Thoracic aorta (tissue), 2 donors: ENCODE data around the gene SFXN3. TPM values are rescaled to one million over a fixed set of nuclear protein-coding genes. Genes with fewer than 3 reads are reported as not detected.

Experiments used
- ATAC-seq: fragments of 150-250 bp; one replicate; pipeline ENCODE4 v1.8.0; 2017; ENCODE audit warnings: low read depth; ENCODE audit not compliant: insufficient number of reproducible peaks, low FRiP score
- DNase-seq: peaks from one replicate; pipeline ENCODE4 v3.0.0-alpha.2; 2020; ENCODE audit warnings: low spot score
- H3K27ac ChIP-seq, 2 donors: fragments of 200-600 bp; sonication (generic); 1 replicate in 1 of 2; 2 replicates in 1 of 2; pipeline ENCODE4 v1.5.1; 2016; ENCODE audit warnings: mild to moderate bottlenecking in 2 of 2, moderate library complexity in 2 of 2
- H3K27me3 ChIP-seq: fragments of 200-600 bp; sonication (generic); replicated peaks from 2 replicates; pipeline ENCODE4 v1.6.0; 2016; ENCODE audit warnings: mild to moderate bottlenecking; ENCODE audit not compliant: insufficient read depth
- H3K36me3 ChIP-seq: fragments of 200-600 bp; sonication (generic); one replicate; pipeline ENCODE4 v1.5.1; 2016
- H3K4me1 ChIP-seq, 2 donors: fragments of 200-600 bp; sonication (generic); 1 replicate in 1 of 2; 2 replicates in 1 of 2; pipeline versions ENCODE4 v1.5.1 to v1.6.0; 2016; ENCODE audit warnings: low read depth in 2 of 2, mild to moderate bottlenecking in 1 of 2; ENCODE audit not compliant: control insufficient read depth in 1 of 2
- H3K4me3 ChIP-seq: fragments of 200-600 bp; sonication (generic); 2 replicates; pipeline ENCODE4 v1.5.1; 2016; ENCODE audit warnings: mild to moderate bottlenecking
- H3K9me3 ChIP-seq: fragments of 200-600 bp; sonication (generic); 2 replicates; pipeline ENCODE4 v1.5.1; 2016
- CTCF ChIP-seq: fragments of 200-600 bp; sonication (generic); IDR thresholded peaks from one replicate; pipeline ENCODE4 v1.5.1; 2019; ENCODE audit warnings: antibody characterized with exemption
- total RNA-seq, 2 donors: library from RNA; depleted of rRNA; stranded (reverse); fragments of >200 nt; gene quantifications; one replicate each; pipeline versions ENCODE4 v1.1.0 to v1.2.3, GENCODE V29; 2016

SFXN3 gene
- total RNA-seq, 2 donors from 2014 or later, result 136 to 206 TPM

- peaks cover 5 to 17% of the 10 kb centered on the region in 2 donors for H3K4me1 ChIP-seq
- ATAC-seq (no peak), DNase-seq (no peak)
- no peak overlapping the region for H3K27ac ChIP-seq
- H3K36me3 ChIP-seq, result no peaks in the 10 kb centered on the region
- H3K4me3 ChIP-seq, result no peak overlapping the region
- H3K9me3 ChIP-seq, result no peaks in the 10 kb centered on the region
- H3K27me3 ChIP-seq, result no peaks in the 10 kb centered on the region
- TF ChIP-seq CTCF, result no peak
These were observed 24.4 kb downstream of the SFXN3 start for GRCh38 chr10:101055411-101055810.

- TF ChIP-seq CTCF, result no peak
- Histone ChIP-seq H3K4me3 (no peak overlapping the region), H3K27me3 (no peaks in the 10 kb centered on the region), H3K27ac (no peak overlapping the region), H3K4me1 (peaks cover 4 to 20% of the 10 kb centered on the region in 2 donors), H3K36me3 (no peaks in the 10 kb centered on the region), H3K9me3 (no peaks in the 10 kb centered on the region)
- DNase-seq (no peak), ATAC-seq (no peak)
These were observed 25.5 kb downstream of the SFXN3 start for GRCh38 chr10:101056365-101057151.

- TF ChIP-seq CTCF, result peak; percentile 85
- peak; percentile 85 for DNase-seq
- no peaks in the 10 kb centered on the region for H3K36me3 ChIP-seq
- H3K27ac ChIP-seq, result peak overlapping the region; percentile 98 to 99
- H3K4me1 ChIP-seq, result peaks cover 17 to 34% of the 10 kb centered on the region in 2 donors
- no peaks in the 10 kb centered on the region for H3K27me3 ChIP-seq
- ATAC-seq, result peak; percentile 68
- peak overlapping the region; percentile 90 for H3K4me3 ChIP-seq
- no peaks in the 10 kb centered on the region for H3K9me3 ChIP-seq
These were observed 29.3 kb downstream of the SFXN3 start for GRCh38 chr10:101060036-101060950.

GRCh38 chr10:101060951-101061623 lies 30.1 kb downstream of the SFXN3 start:
- Histone ChIP-seq H3K27me3 (no peaks in the 10 kb centered on the region), H3K4me1 (peaks cover 18 to 42% of the 10 kb centered on the region in 2 donors), H3K4me3 (peak overlapping the region; percentile 90), H3K27ac (peak overlapping the region; percentile 98 to 99), H3K9me3 (no peaks in the 10 kb centered on the region), H3K36me3 (no peaks in the 10 kb centered on the region)
- ATAC-seq (peak; percentile 81), DNase-seq (peak; percentile 84)
- TF ChIP-seq CTCF, result no peak
